LNCAP (cell line): Measurements from ENCODE around the gene HEPACAM.

Experiments
- TF ChIP-seq, protein P1 (sequence below): fragments of 450-650 bp; IDR thresholded peaks from 2 replicates; pipeline ENCODE4 v1.5.1; 2017; ENCODE audit warnings: mild to moderate bottlenecking

HEPACAM gene

DNA sequence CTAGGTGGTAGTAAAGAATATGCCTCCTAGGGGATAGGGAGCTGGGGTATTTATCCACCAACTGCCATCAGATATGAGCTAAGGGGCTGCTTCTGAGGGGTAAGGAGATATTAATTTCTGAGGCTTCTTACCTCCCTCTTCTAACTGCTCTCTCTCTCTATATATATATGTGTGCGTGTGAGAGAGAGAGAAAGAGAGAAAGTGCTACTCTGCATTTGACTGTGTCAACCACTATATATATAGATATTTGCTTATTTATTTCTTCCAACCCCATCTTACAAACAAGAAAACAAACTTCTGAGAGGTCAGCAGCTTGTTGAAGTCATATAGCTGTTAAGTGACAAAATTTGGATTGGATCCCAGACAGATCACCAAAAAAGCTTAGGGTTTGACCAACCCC lies 5.9 kb upstream of the HEPACAM start:
- TF ChIP-seq, protein P1, sequence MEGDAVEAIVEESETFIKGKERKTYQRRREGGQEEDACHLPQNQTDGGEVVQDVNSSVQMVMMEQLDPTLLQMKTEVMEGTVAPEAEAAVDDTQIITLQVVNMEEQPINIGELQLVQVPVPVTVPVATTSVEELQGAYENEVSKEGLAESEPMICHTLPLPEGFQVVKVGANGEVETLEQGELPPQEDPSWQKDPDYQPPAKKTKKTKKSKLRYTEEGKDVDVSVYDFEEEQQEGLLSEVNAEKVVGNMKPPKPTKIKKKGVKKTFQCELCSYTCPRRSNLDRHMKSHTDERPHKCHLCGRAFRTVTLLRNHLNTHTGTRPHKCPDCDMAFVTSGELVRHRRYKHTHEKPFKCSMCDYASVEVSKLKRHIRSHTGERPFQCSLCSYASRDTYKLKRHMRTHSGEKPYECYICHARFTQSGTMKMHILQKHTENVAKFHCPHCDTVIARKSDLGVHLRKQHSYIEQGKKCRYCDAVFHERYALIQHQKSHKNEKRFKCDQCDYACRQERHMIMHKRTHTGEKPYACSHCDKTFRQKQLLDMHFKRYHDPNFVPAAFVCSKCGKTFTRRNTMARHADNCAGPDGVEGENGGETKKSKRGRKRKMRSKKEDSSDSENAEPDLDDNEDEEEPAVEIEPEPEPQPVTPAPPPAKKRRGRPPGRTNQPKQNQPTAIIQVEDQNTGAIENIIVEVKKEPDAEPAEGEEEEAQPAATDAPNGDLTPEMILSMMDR = no peak

DNA sequence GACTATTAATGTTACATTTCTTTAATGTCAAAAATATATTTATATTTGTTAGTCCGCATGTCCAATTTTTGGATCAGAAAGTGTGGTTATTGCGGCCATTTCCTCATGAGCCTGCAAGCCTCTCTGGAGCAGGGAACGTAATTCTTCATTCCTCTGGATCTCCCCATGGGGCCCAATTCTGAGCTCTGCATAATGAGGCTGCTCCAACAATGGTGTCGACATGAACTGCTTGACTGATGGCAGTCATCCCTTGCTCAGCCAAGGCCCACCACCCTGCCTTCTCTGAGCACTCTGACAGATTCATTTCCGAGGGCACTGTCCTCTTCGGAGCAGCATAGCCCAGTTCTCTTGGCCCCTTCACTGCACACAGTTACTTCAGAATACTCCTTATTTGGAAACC lies 3.1 kb upstream of the HEPACAM start:
- TF ChIP-seq, protein P1 = no peak

DNA sequence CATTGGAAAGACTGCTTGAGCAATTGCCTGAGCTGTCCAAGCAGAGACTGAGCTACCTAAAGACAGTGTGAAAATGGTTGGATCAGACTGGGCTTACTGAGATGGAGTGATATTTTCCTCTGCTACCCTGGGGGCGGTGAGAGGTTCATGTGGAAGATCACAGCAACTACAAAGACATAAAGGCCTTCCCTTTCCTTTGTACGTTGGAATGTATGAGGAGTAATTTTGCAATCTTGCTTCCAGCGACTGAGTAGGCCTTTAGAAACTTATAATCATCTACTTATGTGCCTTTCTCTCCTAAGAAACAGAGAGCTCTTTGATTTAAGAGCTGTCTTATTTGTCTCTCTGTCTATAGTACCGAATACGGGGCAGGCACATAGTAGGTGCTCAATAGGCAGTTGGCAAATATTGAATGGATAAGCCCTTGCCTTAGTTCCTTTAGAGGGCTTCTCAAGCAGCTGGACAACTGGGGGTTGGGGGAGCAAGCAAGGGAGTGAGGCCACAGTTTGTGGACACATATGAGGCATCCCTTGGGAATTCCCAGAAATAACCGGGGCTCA lies 2.4 kb upstream of the HEPACAM start:
- TF ChIP-seq, protein P1 = no peak

DNA sequence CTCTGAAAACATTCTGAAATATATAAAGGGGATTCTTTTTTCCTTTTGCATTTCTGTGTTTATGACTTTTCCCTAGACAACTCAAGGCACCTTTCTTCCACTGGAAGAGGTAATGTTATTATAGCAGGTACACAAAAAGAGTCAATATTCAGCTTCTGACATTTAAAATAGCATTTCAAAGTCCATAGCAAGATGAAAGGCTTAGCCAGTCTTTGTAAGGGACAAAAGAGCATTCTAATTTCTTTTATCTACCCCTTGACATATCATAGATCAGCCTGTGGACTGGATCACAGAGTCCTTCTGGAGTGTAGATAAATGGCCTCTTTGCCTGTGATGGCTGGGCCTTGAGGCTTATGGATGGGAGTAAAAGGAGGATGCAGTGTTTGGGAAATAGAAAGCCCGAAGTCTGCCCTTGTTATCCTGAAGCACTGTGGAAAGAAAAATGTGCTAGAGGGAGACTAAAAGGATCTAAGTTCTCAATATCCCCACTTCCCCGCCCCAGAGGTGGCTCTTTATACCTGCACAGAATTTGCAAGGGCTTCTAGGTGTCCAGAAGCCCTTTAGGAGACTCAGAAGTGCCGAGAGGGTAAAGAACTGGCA lies 1.6 kb upstream of the HEPACAM start:
- TF ChIP-seq, protein P1 = no peak

DNA sequence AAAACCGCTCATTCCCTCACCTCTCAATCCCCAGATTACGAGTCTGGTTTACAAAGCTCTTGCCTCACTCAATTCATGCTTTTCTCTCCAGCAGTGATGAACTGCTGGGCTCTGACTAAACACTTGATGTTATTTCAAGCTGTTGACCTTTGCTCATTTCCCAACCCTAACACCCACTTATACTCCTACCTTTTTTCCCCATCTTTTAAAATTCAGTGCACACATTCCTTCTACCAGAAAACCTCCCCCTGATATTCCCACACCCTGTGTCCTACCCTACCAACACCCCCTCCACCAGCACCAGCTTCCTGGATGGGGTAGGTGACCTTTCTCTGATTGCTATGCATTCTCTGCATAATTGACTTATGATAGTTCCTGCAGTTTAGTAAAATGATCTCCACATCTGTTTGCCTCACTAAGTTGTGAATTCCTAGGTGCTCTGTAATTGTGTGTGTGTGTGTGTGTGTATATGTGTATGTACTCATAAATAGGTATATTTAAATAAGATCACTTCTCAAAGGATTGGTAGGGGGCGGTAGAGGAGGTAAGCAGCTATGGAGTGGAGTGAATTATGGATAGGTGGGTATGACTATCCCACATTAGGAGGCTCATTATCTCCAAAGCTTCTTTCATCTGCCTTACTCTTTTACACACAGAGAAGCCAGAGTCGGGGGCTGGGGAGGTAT lies 842 bp downstream of the HEPACAM start:
- TF ChIP-seq, protein P1 = no peak

DNA sequence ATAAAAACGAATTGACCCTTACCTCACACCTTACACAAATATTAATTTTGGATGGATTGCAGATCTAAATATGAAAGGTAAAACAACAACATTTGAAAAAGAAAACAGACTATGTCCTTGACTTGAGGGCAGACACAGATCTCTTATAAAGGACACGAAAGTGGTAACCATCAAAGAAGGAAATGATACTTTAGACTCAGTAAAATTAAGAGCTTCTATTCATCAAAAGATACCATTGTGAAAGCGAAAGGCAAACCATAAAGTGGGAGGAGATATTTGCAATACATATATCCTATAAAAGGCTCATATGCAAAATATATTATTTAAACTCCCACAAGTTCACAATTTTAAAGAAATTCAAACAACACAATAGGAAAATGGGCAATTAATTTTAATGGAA lies 5.0 kb downstream of the HEPACAM start:
- TF ChIP-seq, protein P1 = no peak

DNA sequence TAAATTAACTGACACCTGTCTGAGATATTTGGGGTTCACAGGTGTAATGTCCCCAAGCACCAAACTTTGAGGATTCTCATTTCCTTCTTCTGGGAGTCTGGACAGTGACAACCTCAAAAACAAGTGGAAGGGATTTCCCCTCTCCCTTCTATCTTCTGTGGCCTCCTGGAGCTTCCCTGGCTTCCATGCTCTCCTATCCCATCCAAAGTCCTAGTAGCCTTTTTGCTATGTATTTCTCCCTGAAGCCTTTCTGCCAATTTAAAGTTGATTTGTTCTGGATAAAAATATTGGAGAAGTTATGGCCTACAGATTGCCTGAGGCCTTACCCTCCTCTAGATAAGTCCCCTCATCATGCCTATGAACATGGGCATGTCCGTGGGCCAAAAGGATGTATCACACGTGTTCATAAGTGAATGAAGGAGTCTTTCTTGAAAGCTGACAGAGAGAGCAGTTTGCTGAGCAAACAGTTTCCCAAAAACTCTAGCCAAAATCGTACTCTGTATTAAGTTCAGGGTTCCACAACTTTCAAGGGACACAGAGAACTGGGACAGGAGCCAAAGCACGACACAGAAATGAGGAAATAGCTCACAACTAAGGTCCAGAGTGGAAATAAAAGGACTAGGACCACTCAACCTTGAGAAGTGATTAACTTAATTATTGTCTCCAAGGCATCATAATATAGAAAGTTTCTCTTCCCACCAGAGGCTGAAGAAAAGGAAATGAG lies 6.7 kb downstream of the HEPACAM start:
- TF ChIP-seq, protein P1 = no peak
